ENCODE data around the gene ZMAT2. TPM values are rescaled to one million over a fixed set of nuclear protein-coding genes. Genes with fewer than 3 reads are reported as not detected.

ZMAT2 gene
- total and polyA plus RNA-seq, 2 donors (not counting 3 experiments of a cell fraction or from before 2014, with no cell fraction given), result 49.0 to 58.0 TPM

GRCh38 chr5:140674629-140675028 is 25.6 kb upstream of the ZMAT2 start:
- Histone ChIP-seq H3K27me3 (ENCODE audit: control insufficient read depth in 2 of 2, insufficient read depth in 2 of 2, low read length in 2 of 2) (no peaks in the 10 kb centered on the region), H3K4me2 (ENCODE audit: insufficient read depth, low read length) (no peak overlapping the region), H3K36me3 (ENCODE audit: control insufficient read depth in 2 of 2, extremely low read depth in 1 of 2, insufficient read depth in 2 of 2, low read length in 2 of 2) (peaks cover 25 to 31% of the 10 kb centered on the region in 2 experiments), H2AFZ (ENCODE audit: low read depth, low read length) (no peak overlapping the region), H3K27ac (ENCODE audit: insufficient read depth, low read depth, low read length) (no peak overlapping the region), H3K9me1 (replicated peaks; ENCODE audit: control insufficient read depth, extremely low read depth, insufficient read depth, low read length) (no peaks in the 10 kb centered on the region), H3K9me3 (replicated peaks; ENCODE audit: control insufficient read depth, insufficient read depth, low read length) (no peaks in the 10 kb centered on the region), H3K79me2 (ENCODE audit: control insufficient read depth, insufficient read depth, low read length) (no peaks in the 10 kb centered on the region), H3K4me1 (ENCODE audit: control insufficient read depth, extremely low read depth, insufficient read depth, low read length) (peaks cover 3% of the 10 kb centered on the region), H3K9ac (replicated peaks; ENCODE audit: extremely low read depth, insufficient read depth, low read length) (no peak overlapping the region), H4K20me1 (replicated peaks; ENCODE audit: control insufficient read depth, extremely low read depth, insufficient read depth, low read length) (no peaks in the 10 kb centered on the region), H3K4me3 (replicated peaks in 1 of 3; ENCODE audit: insufficient read depth in 1 of 3, low read depth in 1 of 3, low read length in 3 of 3) (no peak overlapping the region)
- no peak for DNase-seq (ENCODE audit: low read depth, low spot score)
- BruUV-seq (replicated peaks), result no TSS peak
- FAIRE-seq, result no peak
- intact Hi-C loops (cut with micrococcal nuclease) (no loop called here), dilution Hi-C loops (cut with MboI; ENCODE audit: extremely low pct_ligation_motif_present, low sequenced_read_pairs) (no loop called here)
- TF ChIP-seq EZH2 (IDR thresholded peaks at IDR 0.05; ENCODE audit: borderline replicate concordance, low read depth, low read length, severe bottlenecking), result no peak
- TF ChIP-seq CTCF (IDR thresholded peaks at IDR 0.05; ENCODE audit: extremely low read depth in 1 of 2, insufficient read depth in 1 of 2, low read depth in 1 of 2, low read length in 2 of 2), result no peak
- TF ChIP-seq POLR2A (IDR thresholded peaks at IDR 0.05; ENCODE audit: low read depth, low read length), result no peak
- no peak for TF ChIP-seq JUN (IDR thresholded peaks at IDR 0.05; ENCODE audit: borderline replicate concordance, insufficient read depth, insufficient read length, low read depth)
- TF ChIP-seq MYC (IDR thresholded peaks at IDR 0.05; ENCODE audit: low read depth, low read length), result no peak
- TF ChIP-seq FOS (IDR thresholded peaks at IDR 0.05; ENCODE audit: borderline replicate concordance, insufficient read depth, low read length), result no peak
- TF ChIP-seq MAX (IDR thresholded peaks at IDR 0.05; ENCODE audit: insufficient read depth, insufficient read length), result no peak
- TF ChIP-seq POLR2AphosphoS5 (IDR thresholded peaks at IDR 0.05; ENCODE audit: insufficient read depth, low read depth, low read length), result no peak
- no peak for TF ChIP-seq GATA2 (IDR thresholded peaks at IDR 0.05; ENCODE audit: insufficient read depth, insufficient read length, low read depth, low read length)
- POLR2A ChIA-PET, result interaction anchor here (0.6 to 0.9 kb wide), 2 partner anchors 11 to 12 kb away, joined by 3 read pairs; no protein-coding TSS in a partner anchor
- CTCF ChIA-PET, result interaction anchor here (0.9 to 1.4 kb wide), 2 partner anchors 9 to 35 kb away, joined by 3 to 4 read pairs; partner anchors contain the start of gene TMCO6

All from endothelial cell of umbilical vein (primary cell).